AG04450 (cell line): ENCODE measurements around the gene GLP2R. TPM values are rescaled to one million over a fixed set of nuclear protein-coding genes. Genes with fewer than 3 reads are reported as not detected.

ENCODE experiments used
- CTCF ChIA-PET: fragments of 300-600, 350-600 bp; formaldehyde crosslinking; extraction: SDS; loops from one replicate; lab custom pipeline; 2022; ENCODE audit warnings: antibody characterized with exemption, inconsistent platforms; lab: Charles Lee
- POLR2A ChIA-PET: fragments of 350-600 bp; formaldehyde crosslinking; extraction: SDS; loops from one replicate; lab custom pipeline; 2021; ENCODE audit warnings: antibody characterized with exemption, inconsistent platforms; lab: Yijun Ruan, JAX
- DNase-seq: peaks from one replicate; pipeline ENCODE4 v3.0.0-alpha.2; 2011; ENCODE audit warnings: low read depth, low spot score
- H3K27ac ChIP-seq: one replicate; pipeline ENCODE4 v1.5.1; 2012; ENCODE audit warnings: low read depth, low read length, control low read depth
- H3K27me3 ChIP-seq: one replicate; pipeline ENCODE4 v1.6.0; 2012; ENCODE audit warnings: low read length; ENCODE audit not compliant: control insufficient read depth, insufficient read depth
- H3K4me3 ChIP-seq: 2 replicates; pipeline ENCODE4 v1.5.1; 2011; ENCODE audit warnings: mild to moderate bottlenecking, low read depth, low read length, control low read depth
- H3K9me3 ChIP-seq: 2 replicates; pipeline ENCODE4 v1.5.1; 2012; ENCODE audit warnings: low read length; ENCODE audit not compliant: control insufficient read depth, insufficient read depth
- polyA plus RNA-seq: library from polyadenylated mRNA; depleted of rRNA; stranded (reverse); fragments of >200 nt; gene quantifications from 2 replicates; pipeline ENCODE4 v1.2.3, GENCODE V29; 2011
- TF ChIP-seq, protein P1 (sequence below): IDR thresholded peaks from 2 replicates; pipeline ENCODE4 v1.5.1; 2011; ENCODE audit warnings: low read depth, low read length, control low read depth, inconsistent platforms

The GLP2R gene
- polyA plus RNA-seq, 1 experiment = 0.63 TPM

DNA sequence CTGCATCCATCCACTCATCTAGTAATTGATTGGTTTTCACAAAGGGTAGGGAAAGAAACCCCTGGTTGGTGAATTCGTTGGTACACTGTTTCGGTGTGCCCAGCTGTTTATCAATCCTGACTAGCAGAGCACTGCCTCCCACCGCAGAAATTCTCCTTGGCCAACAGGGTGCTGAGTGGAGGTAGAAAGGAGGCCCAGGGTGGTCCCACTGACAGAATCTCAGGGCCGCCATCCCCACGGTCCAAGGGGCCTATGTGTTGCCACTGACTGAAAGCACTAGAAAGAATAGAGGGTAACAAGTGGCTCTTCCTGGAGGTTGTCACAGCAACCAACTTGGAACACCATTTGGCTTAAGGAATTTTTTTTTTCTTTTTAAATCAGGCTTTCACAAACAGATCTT is 87.8 kb downstream of the GLP2R start:
- H3K27ac ChIP-seq = no peak overlapping the region
- H3K27me3 ChIP-seq = no peaks in the 10 kb centered on the region
- ChIA-PET POLR2A (no interaction called here), CTCF (no interaction called here)
- TF ChIP-seq, protein P1, sequence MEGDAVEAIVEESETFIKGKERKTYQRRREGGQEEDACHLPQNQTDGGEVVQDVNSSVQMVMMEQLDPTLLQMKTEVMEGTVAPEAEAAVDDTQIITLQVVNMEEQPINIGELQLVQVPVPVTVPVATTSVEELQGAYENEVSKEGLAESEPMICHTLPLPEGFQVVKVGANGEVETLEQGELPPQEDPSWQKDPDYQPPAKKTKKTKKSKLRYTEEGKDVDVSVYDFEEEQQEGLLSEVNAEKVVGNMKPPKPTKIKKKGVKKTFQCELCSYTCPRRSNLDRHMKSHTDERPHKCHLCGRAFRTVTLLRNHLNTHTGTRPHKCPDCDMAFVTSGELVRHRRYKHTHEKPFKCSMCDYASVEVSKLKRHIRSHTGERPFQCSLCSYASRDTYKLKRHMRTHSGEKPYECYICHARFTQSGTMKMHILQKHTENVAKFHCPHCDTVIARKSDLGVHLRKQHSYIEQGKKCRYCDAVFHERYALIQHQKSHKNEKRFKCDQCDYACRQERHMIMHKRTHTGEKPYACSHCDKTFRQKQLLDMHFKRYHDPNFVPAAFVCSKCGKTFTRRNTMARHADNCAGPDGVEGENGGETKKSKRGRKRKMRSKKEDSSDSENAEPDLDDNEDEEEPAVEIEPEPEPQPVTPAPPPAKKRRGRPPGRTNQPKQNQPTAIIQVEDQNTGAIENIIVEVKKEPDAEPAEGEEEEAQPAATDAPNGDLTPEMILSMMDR = no peak
- no peak overlapping the region for H3K4me3 ChIP-seq
- H3K9me3 ChIP-seq = peaks cover 58% of the 10 kb centered on the region
- DNase-seq = no peak

DNA sequence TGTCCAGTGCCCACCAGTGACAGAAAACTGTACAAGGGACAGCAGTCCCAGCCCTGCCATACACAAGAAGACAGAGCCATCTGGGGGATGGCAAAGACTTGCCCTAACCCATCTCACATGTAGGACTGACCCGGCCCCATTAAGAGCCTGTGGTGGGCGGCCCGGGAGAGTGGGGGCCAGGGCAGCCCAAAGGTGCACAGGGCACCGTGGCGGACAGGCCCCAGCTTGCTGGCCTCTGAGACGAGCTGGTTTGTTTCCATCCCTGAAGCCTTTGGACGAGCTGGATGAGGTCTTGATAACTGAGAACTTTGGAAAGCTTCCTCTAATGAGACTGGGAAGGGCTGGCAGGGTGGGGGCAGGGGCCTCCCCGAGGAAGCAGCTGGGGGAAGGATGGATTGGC is 90.4 kb downstream of the GLP2R start:
- TF ChIP-seq, protein P1 = no peak
- H3K27me3 ChIP-seq = no peaks in the 10 kb centered on the region
- POLR2A ChIA-PET = no interaction called here
- H3K27ac ChIP-seq = no peak overlapping the region
- H3K9me3 ChIP-seq = peaks cover 47% of the 10 kb centered on the region
- DNase-seq = no peak
- no peak overlapping the region for H3K4me3 ChIP-seq
- CTCF ChIA-PET = interaction anchor here (7.2 kb wide), 1 partner anchor 702 kb away, joined by 36 read pairs; no protein-coding TSS in a partner anchor

- ChIA-PET CTCF (interaction anchor here (0.6 to 7.2 kb wide), 2 partner anchors 185 to 701 kb away, joined by 3 to 36 read pairs; no protein-coding TSS in a partner anchor), POLR2A (no interaction called here)
- no peak for DNase-seq
- no peak overlapping the region for H3K27ac ChIP-seq
- no peak overlapping the region for H3K4me3 ChIP-seq
- no peaks in the 10 kb centered on the region for H3K27me3 ChIP-seq
- TF ChIP-seq, protein P1 = no peak
- H3K9me3 ChIP-seq = peaks cover 38% of the 10 kb centered on the region
Observed at GRCh38 chr17:9917131-9917530, 91.4 kb downstream of the GLP2R start.

GRCh38 chr17:9917801-9918200 is 92.1 kb downstream of the GLP2R start:
- no peak overlapping the region for H3K27ac ChIP-seq
- H3K4me3 ChIP-seq = no peak overlapping the region
- ChIA-PET POLR2A (no interaction called here), CTCF (interaction anchor here (7.2 kb wide), 1 partner anchor 700 kb away, joined by 36 read pairs; no protein-coding TSS in a partner anchor)
- H3K27me3 ChIP-seq = no peaks in the 10 kb centered on the region
- DNase-seq = no peak
- TF ChIP-seq, protein P1 = no peak
- peaks cover 33% of the 10 kb centered on the region for H3K9me3 ChIP-seq

GRCh38 chr17:9918352-9918751 is 92.6 kb downstream of the GLP2R start:
- H3K27ac ChIP-seq = no peak overlapping the region
- ChIA-PET POLR2A (no interaction called here), CTCF (interaction anchor here (7.2 kb wide), 1 partner anchor 699 kb away, joined by 36 read pairs; no protein-coding TSS in a partner anchor)
- H3K4me3 ChIP-seq = no peak overlapping the region
- peaks cover 33% of the 10 kb centered on the region for H3K9me3 ChIP-seq
- H3K27me3 ChIP-seq = no peaks in the 10 kb centered on the region
- TF ChIP-seq, protein P1 = no peak
- DNase-seq = no peak
